Measurements from ENCODE around the gene SCN10A. TPM values are rescaled to one million over a fixed set of nuclear protein-coding genes. Genes with fewer than 3 reads are reported as not detected.

SCN10A gene
- total RNA-seq, 1 experiment from 2014 or later = not detected

GRCh38 chr3:38696034-38696433 is 120.0 kb downstream of the SCN10A start:
- Mint-ChIP-seq H3K27ac (no peak overlapping the region), H3K9me3 (peaks cover 8% of the 10 kb centered on the region; the same call in 1 of the 2 replicates), H3K27me3 (ENCODE audit: low read depth) (no peaks in the 10 kb centered on the region; the same call in 1 of the 2 replicates), H3K4me3 (no peak overlapping the region), H3K4me1 (no peaks in the 10 kb centered on the region), H3K36me3 (no peaks in the 10 kb centered on the region)
- no peak for DNase-seq (ENCODE audit: low spot score)
- ChIA-PET POLR2A (no interaction called here), CTCF (no interaction called here)
- TF ChIP-seq MYBL2 (CRISPR knock-in tag; IDR thresholded peaks at IDR 0.05) (no peak), NR2C2 (CRISPR knock-in tag; IDR thresholded peaks at IDR 0.05) (no peak), NR3C1 (CRISPR knock-in tag; conservative IDR thresholded peaks at IDR 0.05; ENCODE audit: low read depth) (no peak), USF2 (CRISPR knock-in tag; IDR thresholded peaks at IDR 0.05) (no peak), ATF6 (CRISPR knock-in tag; IDR thresholded peaks at IDR 0.05) (no peak), ZNF512 (CRISPR knock-in tag; IDR thresholded peaks at IDR 0.05; ENCODE audit: borderline replicate concordance) (no peak), EMX1 (CRISPR knock-in tag; IDR thresholded peaks at IDR 0.05) (no peak), ESRRA (CRISPR knock-in tag; IDR thresholded peaks at IDR 0.05; ENCODE audit: borderline replicate concordance) (no peak), ZNF263 (CRISPR knock-in tag; IDR thresholded peaks at IDR 0.05; ENCODE audit: low read depth) (no peak), CBFB (CRISPR knock-in tag; IDR thresholded peaks at IDR 0.05; ENCODE audit: low read depth) (no peak), JUN (CRISPR knock-in tag; IDR thresholded peaks at IDR 0.05) (no peak), SOX15 (CRISPR knock-in tag; IDR thresholded peaks at IDR 0.05) (no peak), ZBTB21 (CRISPR knock-in tag; IDR thresholded peaks at IDR 0.05; ENCODE audit: borderline replicate concordance) (no peak)
- TF ChIP-seq, protein P1, sequence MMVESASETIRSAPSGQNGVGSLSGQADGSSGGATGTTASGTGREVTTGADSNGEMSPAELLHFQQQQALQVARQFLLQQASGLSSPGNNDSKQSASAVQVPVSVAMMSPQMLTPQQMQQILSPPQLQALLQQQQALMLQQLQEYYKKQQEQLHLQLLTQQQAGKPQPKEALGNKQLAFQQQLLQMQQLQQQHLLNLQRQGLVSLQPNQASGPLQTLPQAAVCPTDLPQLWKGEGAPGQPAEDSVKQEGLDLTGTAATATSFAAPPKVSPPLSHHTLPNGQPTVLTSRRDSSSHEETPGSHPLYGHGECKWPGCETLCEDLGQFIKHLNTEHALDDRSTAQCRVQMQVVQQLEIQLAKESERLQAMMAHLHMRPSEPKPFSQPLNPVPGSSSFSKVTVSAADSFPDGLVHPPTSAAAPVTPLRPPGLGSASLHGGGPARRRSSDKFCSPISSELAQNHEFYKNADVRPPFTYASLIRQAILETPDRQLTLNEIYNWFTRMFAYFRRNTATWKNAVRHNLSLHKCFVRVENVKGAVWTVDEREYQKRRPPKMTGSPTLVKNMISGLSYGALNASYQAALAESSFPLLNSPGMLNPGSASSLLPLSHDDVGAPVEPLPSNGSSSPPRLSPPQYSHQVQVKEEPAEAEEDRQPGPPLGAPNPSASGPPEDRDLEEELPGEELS (CRISPR knock-in tag; IDR thresholded peaks at IDR 0.05) = no peak
- TF ChIP-seq, protein P2, sequence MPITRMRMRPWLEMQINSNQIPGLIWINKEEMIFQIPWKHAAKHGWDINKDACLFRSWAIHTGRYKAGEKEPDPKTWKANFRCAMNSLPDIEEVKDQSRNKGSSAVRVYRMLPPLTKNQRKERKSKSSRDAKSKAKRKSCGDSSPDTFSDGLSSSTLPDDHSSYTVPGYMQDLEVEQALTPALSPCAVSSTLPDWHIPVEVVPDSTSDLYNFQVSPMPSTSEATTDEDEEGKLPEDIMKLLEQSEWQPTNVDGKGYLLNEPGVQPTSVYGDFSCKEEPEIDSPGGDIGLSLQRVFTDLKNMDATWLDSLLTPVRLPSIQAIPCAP (CRISPR knock-in tag; IDR thresholded peaks at IDR 0.05) = no peak
- TF ChIP-seq, protein P3, sequence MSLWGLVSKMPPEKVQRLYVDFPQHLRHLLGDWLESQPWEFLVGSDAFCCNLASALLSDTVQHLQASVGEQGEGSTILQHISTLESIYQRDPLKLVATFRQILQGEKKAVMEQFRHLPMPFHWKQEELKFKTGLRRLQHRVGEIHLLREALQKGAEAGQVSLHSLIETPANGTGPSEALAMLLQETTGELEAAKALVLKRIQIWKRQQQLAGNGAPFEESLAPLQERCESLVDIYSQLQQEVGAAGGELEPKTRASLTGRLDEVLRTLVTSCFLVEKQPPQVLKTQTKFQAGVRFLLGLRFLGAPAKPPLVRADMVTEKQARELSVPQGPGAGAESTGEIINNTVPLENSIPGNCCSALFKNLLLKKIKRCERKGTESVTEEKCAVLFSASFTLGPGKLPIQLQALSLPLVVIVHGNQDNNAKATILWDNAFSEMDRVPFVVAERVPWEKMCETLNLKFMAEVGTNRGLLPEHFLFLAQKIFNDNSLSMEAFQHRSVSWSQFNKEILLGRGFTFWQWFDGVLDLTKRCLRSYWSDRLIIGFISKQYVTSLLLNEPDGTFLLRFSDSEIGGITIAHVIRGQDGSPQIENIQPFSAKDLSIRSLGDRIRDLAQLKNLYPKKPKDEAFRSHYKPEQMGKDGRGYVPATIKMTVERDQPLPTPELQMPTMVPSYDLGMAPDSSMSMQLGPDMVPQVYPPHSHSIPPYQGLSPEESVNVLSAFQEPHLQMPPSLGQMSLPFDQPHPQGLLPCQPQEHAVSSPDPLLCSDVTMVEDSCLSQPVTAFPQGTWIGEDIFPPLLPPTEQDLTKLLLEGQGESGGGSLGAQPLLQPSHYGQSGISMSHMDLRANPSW (CRISPR knock-in tag; conservative IDR thresholded peaks at IDR 0.05; ENCODE audit: low read depth) = no peak
- no peak for ATAC-seq
